Germinal center (tissue), 1 donor: ENCODE results near the gene ADM5.
"Not testable (repeated sequence)": the region's sequence is repeated elsewhere in the genome, so short reads cannot be mapped to it uniquely, and the experiment has no call there.

ENCODE experiments used
- DNase-seq: peaks from one replicate; pipeline ENCODE4 v3.0.0; 2012; ENCODE audit warnings: mixed read lengths, low spot score

The ADM5 gene

GRCh38 chr19:49701271-49701786, 11.9 kb downstream of the ADM5 start:
- no peak for DNase-seq

GRCh38 chr19:49704888-49705642, 15.7 kb downstream of the ADM5 start:
- DNase-seq = no peak

GRCh38 chr19:49705919-49706318, 16.5 kb downstream of the ADM5 start:
- no peak for DNase-seq

GRCh38 chr19:49710372-49710951, 21.1 kb downstream of the ADM5 start:
- DNase-seq = no peak

GRCh38 chr19:49712397-49712859, 23.0 kb downstream of the ADM5 start:
- no peak for DNase-seq

- DNase-seq = no peak
Observed at GRCh38 chr19:49713236-49713845, 23.9 kb downstream of the ADM5 start.

GRCh38 chr19:49716154-49716553, 26.8 kb downstream of the ADM5 start:
- no peak for DNase-seq

- DNase-seq = no peak
Observed at GRCh38 chr19:49718511-49718910, 29.1 kb downstream of the ADM5 start.

GRCh38 chr19:49718991-49719390, 29.6 kb downstream of the ADM5 start:
- no peak for DNase-seq

GRCh38 chr19:49719420-49719819, 30.0 kb downstream of the ADM5 start:
- not testable (repeated sequence) for DNase-seq

GRCh38 chr19:49727217-49728030, 38.0 kb downstream of the ADM5 start:
- DNase-seq = no peak

GRCh38 chr19:49730166-49730565, 40.8 kb downstream of the ADM5 start:
- no peak for DNase-seq

GRCh38 chr19:49738268-49738667, 48.9 kb downstream of the ADM5 start:
- DNase-seq = no peak

- no peak for DNase-seq
Observed at GRCh38 chr19:49739098-49739497, 49.7 kb downstream of the ADM5 start.

- DNase-seq = no peak
Observed at GRCh38 chr19:49739933-49740332, 50.5 kb downstream of the ADM5 start.
